Measurements from ENCODE around the gene RASL10A. TPM values are rescaled to one million over a fixed set of nuclear protein-coding genes. Genes with fewer than 3 reads are reported as not detected.

The RASL10A gene
- total and polyA plus RNA-seq, 9 of the 15 experiments (the other 6 are each of a cell fraction or from before 2014, with no cell fraction given), result 0.17 to 1.2 (median 0.45) TPM; not detected in 3

DNA sequence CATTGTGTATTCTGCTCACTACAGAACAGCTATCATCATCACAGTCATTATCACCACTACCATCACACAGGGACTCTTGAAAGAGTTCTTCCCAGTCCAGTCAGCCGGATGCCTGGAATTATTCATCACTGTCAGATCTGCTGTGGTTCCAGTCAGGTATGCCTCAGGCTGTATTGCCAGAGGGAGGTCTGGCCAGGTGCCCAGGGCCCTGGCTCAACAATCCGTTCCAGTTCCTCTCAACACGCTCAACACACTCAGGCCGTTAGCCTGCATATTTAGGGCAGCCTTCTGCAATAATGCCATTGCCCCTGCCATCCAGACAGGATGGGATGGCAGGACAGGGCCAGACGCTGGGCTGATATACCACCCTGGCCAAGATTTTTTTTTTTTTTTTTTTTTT is 28.6 kb upstream of the RASL10A start (continued):
- TF ChIP-seq, protein P1, sequence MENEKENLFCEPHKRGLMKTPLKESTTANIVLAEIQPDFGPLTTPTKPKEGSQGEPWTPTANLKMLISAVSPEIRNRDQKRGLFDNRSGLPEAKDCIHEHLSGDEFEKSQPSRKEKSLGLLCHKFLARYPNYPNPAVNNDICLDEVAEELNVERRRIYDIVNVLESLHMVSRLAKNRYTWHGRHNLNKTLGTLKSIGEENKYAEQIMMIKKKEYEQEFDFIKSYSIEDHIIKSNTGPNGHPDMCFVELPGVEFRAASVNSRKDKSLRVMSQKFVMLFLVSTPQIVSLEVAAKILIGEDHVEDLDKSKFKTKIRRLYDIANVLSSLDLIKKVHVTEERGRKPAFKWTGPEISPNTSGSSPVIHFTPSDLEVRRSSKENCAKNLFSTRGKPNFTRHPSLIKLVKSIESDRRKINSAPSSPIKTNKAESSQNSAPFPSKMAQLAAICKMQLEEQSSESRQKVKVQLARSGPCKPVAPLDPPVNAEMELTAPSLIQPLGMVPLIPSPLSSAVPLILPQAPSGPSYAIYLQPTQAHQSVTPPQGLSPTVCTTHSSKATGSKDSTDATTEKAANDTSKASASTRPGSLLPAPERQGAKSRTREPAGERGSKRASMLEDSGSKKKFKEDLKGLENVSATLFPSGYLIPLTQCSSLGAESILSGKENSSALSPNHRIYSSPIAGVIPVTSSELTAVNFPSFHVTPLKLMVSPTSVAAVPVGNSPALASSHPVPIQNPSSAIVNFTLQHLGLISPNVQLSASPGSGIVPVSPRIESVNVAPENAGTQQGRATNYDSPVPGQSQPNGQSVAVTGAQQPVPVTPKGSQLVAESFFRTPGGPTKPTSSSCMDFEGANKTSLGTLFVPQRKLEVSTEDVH (IDR thresholded peaks at IDR 0.05; ENCODE audit: low read depth, partially characterized antibody), result no peak
- TF ChIP-seq CXXC5 (CRISPR knock-in tag; IDR thresholded peaks at IDR 0.05), result no peak
- TF ChIP-seq, protein P2, sequence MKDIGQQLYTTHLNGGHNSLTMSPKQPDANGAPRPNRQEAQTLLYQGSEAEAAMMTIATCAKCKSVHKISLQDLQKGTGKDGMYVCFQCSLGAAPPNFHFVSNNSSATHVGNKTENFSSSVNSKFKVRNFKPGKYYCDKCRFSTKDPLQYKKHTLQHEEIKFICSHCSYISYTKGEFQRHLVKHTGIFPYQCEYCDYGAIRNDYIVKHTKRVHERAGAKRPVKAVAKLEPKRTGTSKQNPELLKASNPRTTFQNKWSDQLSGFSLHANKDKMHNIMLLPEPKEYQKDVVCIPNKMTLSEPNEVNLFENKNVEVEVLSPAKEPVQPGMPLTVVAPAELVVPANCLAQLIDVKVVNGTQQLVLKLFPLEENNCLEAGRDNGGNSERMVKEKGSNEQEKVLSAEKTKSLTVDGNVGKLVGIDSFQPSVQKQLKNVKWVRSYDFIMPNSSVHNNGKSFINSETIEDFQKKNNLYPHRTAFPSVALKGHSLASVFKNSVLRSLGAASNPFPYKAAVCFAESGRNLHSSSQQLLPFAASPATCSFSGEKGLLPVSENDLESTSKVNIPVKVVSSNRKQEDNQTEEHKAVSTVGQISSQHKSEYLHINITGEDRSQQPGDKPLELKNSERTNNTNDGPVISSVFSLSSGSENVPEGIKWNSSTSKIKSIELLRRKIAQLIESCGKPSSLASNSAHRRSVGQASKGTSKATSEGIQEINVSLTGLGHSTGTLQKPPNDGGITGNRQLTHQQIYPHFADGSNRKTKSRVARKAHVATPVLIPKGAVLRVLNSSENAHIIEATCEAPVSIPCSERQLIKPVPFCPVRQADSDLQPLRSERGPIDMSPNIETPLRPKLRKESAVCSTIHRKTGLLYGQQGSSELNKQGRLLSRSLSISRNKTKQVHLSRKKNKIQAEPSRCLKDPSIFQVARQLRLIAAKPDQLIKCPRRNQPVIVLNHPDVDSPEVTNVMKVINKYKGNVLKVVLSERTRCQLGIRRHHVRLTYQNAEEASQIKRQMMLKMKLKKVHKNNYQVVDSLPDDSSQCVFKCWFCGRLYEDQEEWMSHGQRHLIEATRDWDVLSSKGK (CRISPR knock-in tag; IDR thresholded peaks at IDR 0.05), result no peak
- no peak for TF ChIP-seq KAT8 (IDR thresholded peaks at IDR 0.05; ENCODE audit: low read depth)
- no peak for TF ChIP-seq RBM17 (IDR thresholded peaks at IDR 0.05; ENCODE audit: borderline replicate concordance, low read depth, low read length)
- no peak for TF ChIP-seq RAD21 (CRISPR knock-in tag; conservative IDR thresholded peaks at IDR 0.05 in 1 of 2, IDR thresholded peaks at IDR 0.05 in 1 of 2)

Data from K562 (cell line).